GM18873 (cell line): ENCODE results near the gene B3GALT5.

Experiments used
- ATAC-seq: cut with Tn5 transposase; IDR thresholded peaks from one replicate; pipeline ENCODE4 v1.9.1; 2021; ENCODE audit warnings: mild to moderate bottlenecking, moderate library complexity, moderate number of reproducible peaks; ENCODE audit not compliant: unreplicated experiment, low FRiP score

The B3GALT5 gene

GRCh38 chr21:39663742-39664492, 51.2 kb downstream of the B3GALT5 start:
- ATAC-seq, result no peak

GRCh38 chr21:39664586-39664985, 51.8 kb downstream of the B3GALT5 start:
- ATAC-seq, result no peak

- ATAC-seq, result no peak
Observed at GRCh38 chr21:39666026-39666425, 53.3 kb downstream of the B3GALT5 start.

GRCh38 chr21:39666681-39667315, 54.1 kb downstream of the B3GALT5 start:
- ATAC-seq, result no peak

- ATAC-seq, result no peak
Observed at GRCh38 chr21:39667353-39667891, 54.7 kb downstream of the B3GALT5 start.

- no peak for ATAC-seq
Observed at GRCh38 chr21:39668369-39668768, 55.6 kb downstream of the B3GALT5 start.

GRCh38 chr21:39669485-39669884, 56.7 kb downstream of the B3GALT5 start:
- no peak for ATAC-seq

GRCh38 chr21:39669976-39670661, 57.4 kb downstream of the B3GALT5 start:
- ATAC-seq, result no peak

- ATAC-seq, result no peak
Observed at GRCh38 chr21:39670701-39671100, 58.0 kb downstream of the B3GALT5 start.

GRCh38 chr21:39671986-39672385, 59.2 kb downstream of the B3GALT5 start:
- ATAC-seq, result no peak

- no peak for ATAC-seq
Observed at GRCh38 chr21:39673163-39673562, 60.4 kb downstream of the B3GALT5 start.

GRCh38 chr21:39673736-39674135, 61.0 kb downstream of the B3GALT5 start:
- no peak for ATAC-seq

- ATAC-seq, result no peak
Observed at GRCh38 chr21:39674801-39675200, 62.1 kb downstream of the B3GALT5 start.

- ATAC-seq, result no peak
Observed at GRCh38 chr21:39675590-39675989, 62.9 kb downstream of the B3GALT5 start.

GRCh38 chr21:39675993-39676661, 63.4 kb downstream of the B3GALT5 start:
- ATAC-seq, result no peak

- ATAC-seq, result no peak
Observed at GRCh38 chr21:39680216-39680615, 67.5 kb downstream of the B3GALT5 start.

- ATAC-seq, result no peak
Observed at GRCh38 chr21:39681257-39681656, 68.5 kb downstream of the B3GALT5 start.

GRCh38 chr21:39681845-39682244, 69.1 kb downstream of the B3GALT5 start:
- no peak for ATAC-seq

- no peak for ATAC-seq
Observed at GRCh38 chr21:39685236-39685635, 72.5 kb downstream of the B3GALT5 start.

GRCh38 chr21:39685991-39686390, 73.3 kb downstream of the B3GALT5 start:
- ATAC-seq, result no peak
